Fibroblast of lung (primary cell): ENCODE measurements around the gene LY6G6F. TPM values are rescaled to one million over a fixed set of nuclear protein-coding genes. Genes with fewer than 3 reads are reported as not detected.
A peak's percentile ranks its signal among the peaks of the same experiment; 100 is the strongest.

Source experiments
- DNase-seq, 2 donors: peaks; one replicate each; pipeline versions ENCODE4 v3.0.0 to v3.0.0-alpha.2; 2010; ENCODE audit warnings: low read depth in 2 of 2
- H2AFZ ChIP-seq: 2 replicates; pipeline ENCODE4 v1.5.1; 2012; ENCODE audit warnings: low read length, control low read depth, inconsistent platforms
- H3K27ac ChIP-seq: 2 replicates; pipeline ENCODE4 v1.5.1; 2011; ENCODE audit warnings: low read length, control low read depth; ENCODE audit not compliant: insufficient read depth
- H3K27me3 ChIP-seq: 2 replicates; pipeline ENCODE4 v1.5.1; 2011; ENCODE audit warnings: mild to moderate bottlenecking, low read length; ENCODE audit not compliant: control insufficient read depth, insufficient read depth
- H3K36me3 ChIP-seq: 2 replicates; pipeline ENCODE4 v1.5.1; 2011; ENCODE audit warnings: low read length; ENCODE audit not compliant: control insufficient read depth, insufficient read depth
- H3K4me1 ChIP-seq: 2 replicates; pipeline ENCODE4 v1.5.1; 2011; ENCODE audit warnings: low read length; ENCODE audit not compliant: control insufficient read depth, insufficient read depth; ENCODE audit errors: extremely low read depth
- H3K4me2 ChIP-seq: 2 replicates; pipeline ENCODE4 v1.5.1; 2011; ENCODE audit warnings: low read length, control low read depth; ENCODE audit not compliant: insufficient read depth; ENCODE audit errors: extremely low read depth
- H3K4me3 ChIP-seq, 4 experiments: fragments of 200-600 bp in 1 of 4; sonication (generic) in 1 of 4; replicated peaks in 1 of 4; 2 replicates each; pipeline ENCODE4 v1.5.1; 2011 to 2016; ENCODE audit warnings: low read length in 4 of 4, low read depth in 3 of 4, mild to moderate bottlenecking in 3 of 4, control low read depth in 2 of 4, inconsistent platforms in 1 of 4, mixed read lengths in 1 of 4; ENCODE audit not compliant: insufficient read depth in 1 of 4; ENCODE audit errors: control extremely low read depth in 1 of 4
- H3K79me2 ChIP-seq: 2 replicates; pipeline ENCODE4 v1.5.1; 2012; ENCODE audit warnings: mild to moderate bottlenecking, low read length, inconsistent platforms; ENCODE audit not compliant: control insufficient read depth, insufficient read depth
- H3K9ac ChIP-seq: 2 replicates; pipeline ENCODE4 v1.5.1; 2011; ENCODE audit warnings: mild to moderate bottlenecking, low read length, control low read depth; ENCODE audit not compliant: insufficient read depth
- H3K9me3 ChIP-seq: 2 replicates; pipeline ENCODE4 v1.5.1; 2012; ENCODE audit warnings: low read depth, low read length; ENCODE audit not compliant: control insufficient read depth, insufficient read depth
- H4K20me1 ChIP-seq: 2 replicates; pipeline ENCODE4 v1.5.1; 2011; ENCODE audit warnings: low read length; ENCODE audit not compliant: control insufficient read depth, insufficient read depth; ENCODE audit errors: extremely low read depth
- EZH2 ChIP-seq: IDR thresholded peaks from 2 replicates; pipeline ENCODE4 v1.5.1; 2012; ENCODE audit warnings: low read length, control low read depth, mild to moderate bottlenecking; ENCODE audit errors: missing control alignments
- polyA plus RNA-seq, 2 donors: library from polyadenylated mRNA; depleted of rRNA in 1 of 2; stranded (reverse) in 1 of 2; unstranded in 1 of 2; fragments of >200 nt; gene quantifications; 2 replicates each; pipeline ENCODE4 v1.2.1, GENCODE V29; 2011 to 2012; ENCODE audit warnings: missing spikeins in 1 of 2
- total RNA-seq: library from RNA; depleted of rRNA; stranded (reverse); fragments of >200 nt; gene quantifications from 2 replicates; pipeline ENCODE4 v1.2.1, GENCODE V29; 2014
- TF ChIP-seq, protein P1 (sequence below), 2 donors: IDR thresholded peaks in 1 of 2; conservative IDR thresholded peaks in 1 of 2; 1 replicate in 1 of 2; 2 replicates in 1 of 2; pipeline ENCODE4 v1.5.1; 2011 to 2012; ENCODE audit warnings: low read length in 2 of 2, control low read depth in 1 of 2, inconsistent platforms in 1 of 2, low read depth in 1 of 2, mild to moderate bottlenecking in 1 of 2

Gene LY6G6F
- total and polyA plus RNA-seq, 2 donors (not counting 1 experiment from before 2014, with no cell fraction given), result not detected

GRCh38 chr6:31666337-31666965 is 40.2 kb upstream of the LY6G6F start:
- DNase-seq, result no peak
- Histone ChIP-seq H2AFZ (no peak overlapping the region), H3K9ac (peak overlapping the region; percentile 94), H3K27me3 (no peaks in the 10 kb centered on the region), H3K27ac (peak overlapping the region; percentile 87), H3K4me3 (peak overlapping the region; percentile 82 to 94 (median 86)), H4K20me1 (no peaks in the 10 kb centered on the region), H3K36me3 (peaks cover 27% of the 10 kb centered on the region), H3K9me3 (no peaks in the 10 kb centered on the region), H3K4me2 (peak overlapping the region; percentile 93), H3K79me2 (peaks cover 46% of the 10 kb centered on the region), H3K4me1 (peaks cover 19% of the 10 kb centered on the region)
- TF ChIP-seq EZH2, result no peak
- TF ChIP-seq, protein P1, sequence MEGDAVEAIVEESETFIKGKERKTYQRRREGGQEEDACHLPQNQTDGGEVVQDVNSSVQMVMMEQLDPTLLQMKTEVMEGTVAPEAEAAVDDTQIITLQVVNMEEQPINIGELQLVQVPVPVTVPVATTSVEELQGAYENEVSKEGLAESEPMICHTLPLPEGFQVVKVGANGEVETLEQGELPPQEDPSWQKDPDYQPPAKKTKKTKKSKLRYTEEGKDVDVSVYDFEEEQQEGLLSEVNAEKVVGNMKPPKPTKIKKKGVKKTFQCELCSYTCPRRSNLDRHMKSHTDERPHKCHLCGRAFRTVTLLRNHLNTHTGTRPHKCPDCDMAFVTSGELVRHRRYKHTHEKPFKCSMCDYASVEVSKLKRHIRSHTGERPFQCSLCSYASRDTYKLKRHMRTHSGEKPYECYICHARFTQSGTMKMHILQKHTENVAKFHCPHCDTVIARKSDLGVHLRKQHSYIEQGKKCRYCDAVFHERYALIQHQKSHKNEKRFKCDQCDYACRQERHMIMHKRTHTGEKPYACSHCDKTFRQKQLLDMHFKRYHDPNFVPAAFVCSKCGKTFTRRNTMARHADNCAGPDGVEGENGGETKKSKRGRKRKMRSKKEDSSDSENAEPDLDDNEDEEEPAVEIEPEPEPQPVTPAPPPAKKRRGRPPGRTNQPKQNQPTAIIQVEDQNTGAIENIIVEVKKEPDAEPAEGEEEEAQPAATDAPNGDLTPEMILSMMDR (conservative IDR thresholded peaks at IDR 0.05 in 1 of 2, IDR thresholded peaks at IDR 0.05 in 1 of 2; ENCODE audit: low read depth in 1 of 2, low read length in 2 of 2), result no peak

DNA sequence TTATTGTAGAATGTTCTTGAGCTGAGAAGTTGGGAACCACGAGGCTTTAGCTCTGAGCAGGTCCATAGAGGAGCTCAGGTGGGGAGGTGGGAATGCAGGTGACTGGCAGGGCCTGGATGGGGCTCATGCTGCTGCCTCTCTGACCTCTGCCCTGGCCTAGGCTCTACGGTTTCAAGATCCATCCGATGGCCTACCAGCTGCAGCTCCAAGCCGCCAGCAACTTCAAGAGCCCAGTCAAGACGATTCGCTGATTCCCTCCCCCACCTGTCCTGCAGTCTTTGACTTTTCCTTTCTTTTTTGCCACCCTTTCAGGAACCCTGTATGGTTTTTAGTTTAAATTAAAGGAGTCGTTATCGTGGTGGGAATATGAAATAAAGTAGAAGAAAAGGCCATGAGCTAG is 37.0 kb upstream of the LY6G6F start, which contains the start of gene LY6G5B:
Gene LY6G5B, plus strand, starts transcription at position 301 of the 400 bp plus-strand sequence. CDS start 975 bp downstream, outside the sequence.
- Histone ChIP-seq H3K4me3 (no peak within 1 kb of the TSS), H3K27ac (peak within 1 kb of the TSS; percentile 53), H3K4me1 (peaks cover 10% of the 10 kb centered on the region), H4K20me1 (no peaks in the 10 kb centered on the region), H3K79me2 (peaks cover 34% of the 10 kb centered on the region), H3K4me2 (no peak within 1 kb of the TSS), H3K27me3 (no peaks in the 10 kb centered on the region), H2AFZ (no peak within 1 kb of the TSS), H3K9me3 (no peaks in the 10 kb centered on the region), H3K9ac (no peak within 1 kb of the TSS), H3K36me3 (peaks cover 33% of the 10 kb centered on the region)
- TF ChIP-seq, protein P1 (conservative IDR thresholded peaks at IDR 0.05 in 1 of 2, IDR thresholded peaks at IDR 0.05 in 1 of 2; ENCODE audit: low read depth in 1 of 2, low read length in 2 of 2), result no peak
- TF ChIP-seq EZH2, result no peak
- no peak for DNase-seq

GRCh38 chr6:31676322-31676903 is 30.3 kb upstream of the LY6G6F start:
- H3K4me3 ChIP-seq, result no peak overlapping the region
- H3K36me3 ChIP-seq, result peaks cover 9% of the 10 kb centered on the region
- no peak overlapping the region for H3K27ac ChIP-seq
- no peaks in the 10 kb centered on the region for H4K20me1 ChIP-seq
- no peak overlapping the region for H2AFZ ChIP-seq
- no peak overlapping the region for H3K9ac ChIP-seq
- H3K79me2 ChIP-seq, result no peaks in the 10 kb centered on the region
- DNase-seq, result no peak
- no peaks in the 10 kb centered on the region for H3K9me3 ChIP-seq
- H3K4me2 ChIP-seq, result no peak overlapping the region
- TF ChIP-seq, protein P1 (conservative IDR thresholded peaks at IDR 0.05 in 1 of 2, IDR thresholded peaks at IDR 0.05 in 1 of 2; ENCODE audit: low read depth in 1 of 2, low read length in 2 of 2), result no peak
- TF ChIP-seq EZH2, result no peak
- H3K27me3 ChIP-seq, result no peaks in the 10 kb centered on the region
- peaks cover 9% of the 10 kb centered on the region for H3K4me1 ChIP-seq
